GM19438 (cell line): ENCODE measurements around the gene KCNIP4.
"Not testable (repeated sequence)": the region's sequence is repeated elsewhere in the genome, so short reads cannot be mapped to it uniquely, and the experiment has no call there.

Experiments used
- ATAC-seq: cut with Tn5 transposase; IDR thresholded peaks from one replicate; pipeline ENCODE4 v1.9.1; 2021; ENCODE audit warnings: low read depth; ENCODE audit not compliant: unreplicated experiment

KCNIP4 gene

GRCh38 chr4:21410372-21410771, 538.2 kb downstream of the KCNIP4 start:
- no peak for ATAC-seq

- ATAC-seq: no peak
These were observed 560.9 kb downstream of the KCNIP4 start for GRCh38 chr4:21387683-21388082.

GRCh38 chr4:21386166-21386780, 562.3 kb downstream of the KCNIP4 start:
- ATAC-seq: no peak

GRCh38 chr4:21385706-21386105, 562.9 kb downstream of the KCNIP4 start:
- ATAC-seq: no peak

GRCh38 chr4:21384609-21385008, 564.0 kb downstream of the KCNIP4 start:
- ATAC-seq: no peak

- no peak for ATAC-seq
These were observed 567.7 kb downstream of the KCNIP4 start for GRCh38 chr4:21380861-21381260.

- no peak for ATAC-seq
These were observed 571.5 kb downstream of the KCNIP4 start for GRCh38 chr4:21377046-21377445.

- no peak for ATAC-seq
These were observed 572.4 kb downstream of the KCNIP4 start for GRCh38 chr4:21376176-21376575.

GRCh38 chr4:21374641-21375368, 573.8 kb downstream of the KCNIP4 start:
- ATAC-seq: no peak

GRCh38 chr4:21367567-21367966, 581.0 kb downstream of the KCNIP4 start:
- ATAC-seq: no peak

- no peak for ATAC-seq
These were observed 581.7 kb downstream of the KCNIP4 start for GRCh38 chr4:21366840-21367239.

- no peak for ATAC-seq
These were observed 582.3 kb downstream of the KCNIP4 start for GRCh38 chr4:21366312-21366711.

GRCh38 chr4:21363701-21364100, 584.9 kb downstream of the KCNIP4 start:
- no peak for ATAC-seq

GRCh38 chr4:21352354-21352753, 596.2 kb downstream of the KCNIP4 start:
- ATAC-seq: not testable (repeated sequence)

- ATAC-seq: no peak
These were observed 601.4 kb downstream of the KCNIP4 start for GRCh38 chr4:21347142-21347541.

GRCh38 chr4:21327976-21328700, 620.4 kb downstream of the KCNIP4 start:
- no peak for ATAC-seq

- no peak for ATAC-seq
These were observed 628.5 kb downstream of the KCNIP4 start for GRCh38 chr4:21320034-21320433.

GRCh38 chr4:21307709-21308108, 640.9 kb downstream of the KCNIP4 start:
- no peak for ATAC-seq

GRCh38 chr4:21304540-21304887, 644.1 kb downstream of the KCNIP4 start:
- no peak for ATAC-seq

- no peak for ATAC-seq
These were observed 658.0 kb downstream of the KCNIP4 start for GRCh38 chr4:21290562-21290961.

- no peak for ATAC-seq
These were observed 672.5 kb downstream of the KCNIP4 start for GRCh38 chr4:21276046-21276445.
